ENCODE results near the gene ACER3. TPM values are rescaled to one million over a fixed set of nuclear protein-coding genes. Genes with fewer than 3 reads are reported as not detected.
"Not testable (repeated sequence)": the region's sequence is repeated elsewhere in the genome, so short reads cannot be mapped to it uniquely, and the experiment has no call there.

The ACER3 gene
- polyA plus RNA-seq, 3 donors = 12.7 to 18.3 (median 14.7) TPM

GRCh38 chr11:76916712-76917111, 56.0 kb downstream of the ACER3 start:
- no peak for DNase-seq

GRCh38 chr11:76918941-76919386, 58.2 kb downstream of the ACER3 start:
- DNase-seq = peak; percentile 62

DNA sequence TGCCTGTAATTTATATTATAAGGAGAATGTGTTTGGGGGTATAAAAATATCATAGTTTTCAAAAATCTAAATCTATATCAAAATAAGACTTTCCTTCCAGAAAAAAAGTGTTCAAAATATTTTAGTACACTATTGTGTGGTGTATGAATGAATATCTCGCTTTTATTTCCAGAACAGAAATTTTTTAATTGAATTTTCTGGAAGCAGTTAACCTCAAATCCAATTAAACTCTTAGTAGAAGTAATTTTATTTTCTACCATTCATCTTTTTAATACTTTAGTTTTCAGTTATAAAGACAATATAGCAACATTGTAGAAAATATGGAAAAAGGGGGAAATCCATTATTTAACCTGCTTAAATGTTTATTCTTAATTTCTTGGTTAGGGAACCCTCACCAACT, 58.7 kb downstream of the ACER3 start:
- no peak for DNase-seq

DNA sequence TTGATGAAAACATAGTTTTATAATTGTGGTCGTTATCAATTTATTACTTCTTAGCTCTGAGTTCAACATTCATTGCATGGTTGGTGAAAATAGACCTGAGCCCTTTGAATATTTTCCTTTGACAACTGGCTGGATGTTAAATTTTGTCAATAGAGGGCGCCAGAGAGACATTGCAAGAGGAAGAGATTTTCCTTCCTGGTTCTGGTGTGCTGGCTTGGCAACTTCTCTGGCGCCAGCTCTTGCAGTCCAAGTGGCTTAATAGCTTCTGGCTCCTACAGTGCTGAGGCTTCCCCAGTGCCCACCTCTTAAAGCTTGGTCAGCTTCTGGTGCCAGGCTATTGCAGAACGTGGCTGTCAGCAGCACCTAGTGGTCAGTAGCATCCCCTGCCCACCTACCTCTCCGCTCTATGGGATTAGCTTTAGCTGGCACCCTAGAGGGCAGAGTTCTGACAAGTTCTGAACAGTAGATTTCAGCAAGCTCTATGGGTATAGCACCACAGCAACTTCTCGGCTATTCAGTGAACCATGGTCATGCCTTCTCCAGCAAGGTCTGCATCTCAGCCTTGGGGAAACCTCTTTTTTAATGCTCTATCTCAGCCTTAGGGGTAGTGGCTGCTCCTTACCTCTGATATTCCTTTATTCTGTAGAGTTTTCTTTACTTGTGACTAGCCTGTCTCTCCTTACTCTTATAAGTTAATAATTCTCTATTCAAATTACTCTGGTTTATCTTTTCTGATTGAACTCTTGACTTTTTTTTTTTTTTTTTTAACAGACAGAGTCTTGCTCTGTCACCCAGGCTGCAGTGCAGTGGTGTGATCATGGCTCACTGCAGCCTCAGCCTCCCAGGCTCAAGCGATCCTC, 59.4 kb downstream of the ACER3 start:
- DNase-seq = peak; percentile 85

GRCh38 chr11:76927160-76927559, 66.4 kb downstream of the ACER3 start:
- no peak for DNase-seq

- DNase-seq = no peak
Measured at GRCh38 chr11:76935042-76935441, 74.3 kb downstream of the ACER3 start.

GRCh38 chr11:76939219-76939631, 78.5 kb downstream of the ACER3 start:
- DNase-seq = no peak

GRCh38 chr11:76944225-76944624, 83.5 kb downstream of the ACER3 start:
- DNase-seq = no peak

GRCh38 chr11:76946223-76946622, 85.5 kb downstream of the ACER3 start:
- DNase-seq = no peak

DNA sequence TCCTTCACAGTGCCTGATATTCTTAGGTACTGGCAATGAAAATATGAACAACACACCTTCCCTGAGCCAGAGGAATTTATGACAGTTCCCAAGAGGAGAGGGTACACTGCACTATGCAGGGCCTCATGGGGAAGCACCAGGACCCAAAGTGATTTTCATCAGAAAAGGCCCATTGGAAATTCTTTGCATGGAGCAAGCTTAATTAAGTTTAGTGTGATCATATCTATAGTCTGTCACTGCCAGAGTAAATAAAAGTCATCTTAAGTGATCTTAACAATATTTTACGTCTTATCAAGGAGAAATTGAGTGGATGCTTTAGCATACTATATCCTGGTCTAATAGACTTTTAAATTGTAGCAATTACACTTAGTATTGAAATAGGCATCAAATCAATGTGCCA, 86.5 kb downstream of the ACER3 start:
- no peak for DNase-seq

- DNase-seq = no peak
Measured at GRCh38 chr11:76947800-76948199, 87.1 kb downstream of the ACER3 start.

GRCh38 chr11:76955459-76956114, 94.9 kb downstream of the ACER3 start:
- no peak for DNase-seq

- DNase-seq = no peak
Measured at GRCh38 chr11:76962583-76963416, 102.1 kb downstream of the ACER3 start.

DNA sequence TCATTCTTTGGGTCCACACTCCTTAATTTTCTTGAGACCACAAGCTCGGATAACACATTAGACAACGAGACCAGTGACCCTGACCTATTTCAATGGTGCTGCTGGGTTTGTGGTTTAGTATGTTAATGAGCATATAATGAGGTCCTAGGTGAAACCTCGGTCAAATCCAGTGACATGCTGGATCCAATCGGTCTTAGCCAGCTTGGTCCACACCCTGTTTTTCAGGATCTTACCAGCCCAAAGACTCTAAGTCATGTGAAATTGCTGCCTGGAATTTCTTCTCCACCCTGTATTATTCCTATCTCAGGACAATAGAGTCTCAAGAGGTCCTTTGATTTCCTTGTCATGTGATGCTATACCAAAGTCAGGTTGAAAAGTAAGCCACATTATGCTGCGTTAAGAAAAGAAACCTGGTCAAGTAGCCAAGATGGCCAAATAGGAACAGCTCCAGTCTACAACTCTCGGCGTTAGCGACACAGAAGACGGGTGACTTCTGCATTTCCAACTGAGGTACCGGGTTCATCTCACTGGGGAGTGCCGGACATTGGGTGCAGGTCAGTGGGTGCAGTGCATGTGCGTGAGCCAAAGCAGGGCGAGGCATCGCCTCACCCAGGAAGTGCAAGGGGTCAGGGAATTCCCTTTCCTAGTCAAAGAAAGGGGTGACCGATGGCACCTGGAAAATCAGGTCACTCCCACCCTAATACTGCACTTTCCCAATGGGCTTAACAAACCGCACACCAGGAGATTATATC, 102.9 kb downstream of the ACER3 start:
- DNase-seq = not testable (repeated sequence)

- DNase-seq = no peak
Measured at GRCh38 chr11:76972051-76972450, 111.3 kb downstream of the ACER3 start.

DNA sequence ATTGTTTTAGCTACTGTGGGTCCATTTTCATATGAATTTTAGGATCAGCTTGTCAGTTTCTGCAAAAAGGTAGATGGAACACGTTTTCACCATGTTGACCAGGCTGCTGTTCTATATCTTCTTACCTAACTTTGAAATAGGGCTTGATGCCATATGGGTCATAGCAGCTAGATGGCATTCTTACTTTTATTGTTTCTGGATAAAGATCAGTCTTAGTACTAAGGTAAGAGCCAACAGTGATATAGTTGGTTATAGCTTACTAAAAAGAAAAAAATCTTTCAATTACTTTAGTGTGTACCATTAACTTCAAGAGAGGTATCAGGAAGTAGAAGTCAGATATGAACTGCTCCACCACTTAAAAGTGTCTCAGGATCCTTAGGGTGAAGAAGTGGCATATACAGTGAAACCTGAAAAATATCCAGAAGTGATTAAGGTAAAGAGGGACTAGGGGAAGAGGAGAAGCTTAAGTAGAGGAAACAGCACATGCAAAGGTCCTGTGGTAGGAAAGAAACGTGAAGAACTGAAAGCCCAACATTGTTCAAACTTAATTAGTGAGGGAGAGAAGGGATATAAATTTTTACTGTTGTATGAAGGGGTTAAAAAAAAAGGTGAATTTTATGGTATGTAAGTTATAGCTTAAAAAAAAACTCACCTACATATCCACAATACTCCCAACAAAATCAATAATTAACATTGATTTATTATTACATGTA, 113.6 kb downstream of the ACER3 start:
- no peak for DNase-seq

DNA sequence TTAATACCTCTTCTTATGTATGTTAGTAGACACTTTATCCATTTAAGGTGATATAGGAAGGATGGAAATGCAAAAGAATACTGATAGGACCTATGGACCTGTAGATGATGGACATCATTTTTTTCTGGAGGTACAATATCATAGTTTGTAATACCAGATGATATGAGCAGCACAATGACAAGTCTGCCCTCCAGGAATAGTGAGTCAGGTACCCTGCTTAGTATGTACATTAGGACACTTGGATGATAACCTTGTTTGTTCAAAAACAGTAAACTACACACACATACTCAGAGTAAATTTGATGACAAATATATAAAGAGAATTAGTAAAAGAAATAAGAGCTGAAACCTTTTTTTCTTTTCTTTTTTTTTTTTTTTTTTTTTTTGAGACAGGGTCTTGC, 114.8 kb downstream of the ACER3 start:
- DNase-seq = no peak

DNA sequence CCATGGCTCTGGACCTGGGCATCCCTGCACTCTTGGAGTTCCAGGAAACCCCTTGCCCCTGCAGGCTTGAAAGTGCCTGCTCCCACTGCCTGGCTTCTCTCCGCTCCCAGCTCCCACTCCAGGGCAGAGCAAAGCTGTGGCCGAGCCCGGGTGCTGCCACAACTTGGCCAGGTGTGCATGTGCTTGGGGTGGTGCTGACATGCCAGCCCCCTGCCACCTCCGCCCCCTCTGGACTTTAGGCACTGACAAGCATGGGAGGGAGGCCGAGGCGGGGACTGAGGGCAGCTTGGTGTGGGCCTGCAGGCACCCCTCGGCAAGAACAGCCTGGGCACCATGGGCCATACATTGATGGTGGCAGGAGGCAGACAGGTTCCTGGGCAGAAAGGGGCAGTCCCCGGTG, 117.1 kb downstream of the ACER3 start:
- no peak for DNase-seq

DNA sequence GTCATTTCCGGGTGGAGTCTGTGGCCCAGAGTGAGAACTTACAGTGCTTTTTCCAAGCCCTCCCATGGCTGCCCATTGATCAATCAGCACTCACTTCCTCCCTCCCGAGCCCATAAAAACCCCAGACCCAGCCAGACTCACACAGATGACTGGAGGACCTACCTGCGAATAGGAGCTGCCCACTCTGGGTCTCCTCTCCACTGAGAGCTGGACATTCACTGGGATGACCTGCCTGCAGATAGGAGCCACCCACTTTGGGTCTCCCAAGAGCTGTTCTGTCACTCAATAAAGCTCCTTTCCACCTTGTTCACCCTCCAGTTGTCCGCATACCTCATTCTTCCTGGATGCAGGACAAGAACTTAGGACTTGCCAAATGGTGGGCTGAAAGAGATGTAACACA, 117.5 kb downstream of the ACER3 start:
- DNase-seq = no peak

GRCh38 chr11:76978818-76979217, 118.1 kb downstream of the ACER3 start:
- DNase-seq = no peak

- DNase-seq = no peak
Measured at GRCh38 chr11:76980196-76980595, 119.5 kb downstream of the ACER3 start.

Data from renal pelvis (tissue), 4 donors.